Stimulated activated effector memory CD8-positive, alpha-beta T cell treated with anti-CD3 and anti-CD28 coated beads, Interleukin-12 subunit alpha, Interleukin-12 subunit beta, amount 100 ng/mL, for 72 hours (primary cell): Measurements from ENCODE around the gene MARCO.
"Not testable (repeated sequence)": the region's sequence is repeated elsewhere in the genome, so short reads cannot be mapped to it uniquely, and the experiment has no call there.

Experiments used
- ATAC-seq: fragments of 150-1000 bp; cut with Tn5 transposase; 2 replicates; pipeline ENCODE4 v1.10.0; 2021
- DNase-seq, 2 donors: peaks; one replicate each; pipeline ENCODE4 v3.0.0; 2021 to 2022; ENCODE audit warnings: low spot score in 2 of 2
- H3K27ac Mint-ChIP-seq: one replicate; pipeline ENCODE4 v1.8.0; 2022; ENCODE audit warnings: mild to moderate bottlenecking, mixed read lengths
- H3K36me3 Mint-ChIP-seq: one replicate; pipeline ENCODE4 v1.8.0; 2022; ENCODE audit warnings: mild to moderate bottlenecking, mixed read lengths
- H3K4me1 Mint-ChIP-seq: one replicate; pipeline ENCODE4 v1.8.0; 2022; ENCODE audit warnings: mixed read lengths
- H3K4me3 Mint-ChIP-seq: one replicate; pipeline ENCODE4 v1.8.0; 2022; ENCODE audit warnings: mild to moderate bottlenecking, mixed read lengths
- H3K9me3 Mint-ChIP-seq: one replicate; pipeline ENCODE4 v1.8.0; 2022; ENCODE audit warnings: mixed read lengths

MARCO gene

DNA sequence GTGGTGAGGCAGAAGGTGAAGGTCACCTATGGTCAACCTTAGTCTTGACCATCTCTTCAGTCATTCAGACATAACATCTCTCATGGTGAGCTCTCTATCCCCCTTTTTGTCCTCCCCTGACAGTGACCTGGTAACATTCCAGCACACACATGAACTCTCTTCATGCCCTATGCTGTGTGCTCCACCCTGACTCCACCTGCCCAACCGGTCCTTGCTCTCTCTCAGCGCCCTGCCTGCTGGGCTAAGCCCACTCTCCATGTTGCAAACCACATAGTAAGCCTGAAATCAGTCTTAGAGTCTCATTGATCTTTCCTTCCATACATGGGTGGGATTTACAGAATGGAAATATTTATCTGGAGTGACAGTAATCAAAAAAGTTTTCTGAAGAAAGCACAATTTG is 52.8 kb downstream of the MARCO start:
- Mint-ChIP-seq H3K36me3 (no peaks in the 10 kb centered on the region), H3K4me1 (no peaks in the 10 kb centered on the region), H3K27ac (no peak overlapping the region), H3K9me3 (no peaks in the 10 kb centered on the region), H3K4me3 (no peak overlapping the region)
- DNase-seq (no peak), ATAC-seq (no peak)

DNA sequence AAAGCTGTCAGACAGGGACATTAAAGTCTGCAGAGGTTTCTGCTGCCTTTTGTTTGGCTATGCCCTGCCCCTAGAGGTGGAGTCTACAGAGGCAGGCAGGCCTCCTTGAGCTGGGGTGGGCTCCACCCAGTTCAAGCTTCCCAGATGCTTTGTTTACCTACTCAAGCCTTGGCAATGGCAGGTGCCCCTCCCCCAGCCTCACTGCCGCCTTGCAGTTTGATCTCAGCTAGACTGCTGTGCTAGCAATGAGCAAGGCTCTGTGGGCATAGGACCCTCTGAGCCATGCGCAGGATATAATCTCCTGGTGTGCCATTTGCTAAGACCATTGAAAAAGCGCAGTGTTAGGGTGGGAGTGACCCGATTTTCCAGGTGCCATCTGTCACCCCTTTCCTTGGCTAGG is 61.9 kb downstream of the MARCO start:
- H3K4me3 Mint-ChIP-seq, ATAC-seq: not testable (repeated sequence)

GRCh38 chr2:119004602-119005001 is 62.6 kb downstream of the MARCO start:
- DNase-seq (no peak), ATAC-seq (no peak)
- Mint-ChIP-seq H3K9me3 (peaks cover 2% of the 10 kb centered on the region), H3K4me3 (no peak overlapping the region), H3K4me1 (no peaks in the 10 kb centered on the region), H3K36me3 (no peaks in the 10 kb centered on the region), H3K27ac (no peak overlapping the region)

More for the DNA sequence above, 61.9 kb downstream of the MARCO start:
- not testable (repeated sequence) for H3K36me3 Mint-ChIP-seq, H3K9me3 Mint-ChIP-seq, H3K27ac Mint-ChIP-seq, H3K4me1 Mint-ChIP-seq, DNase-seq

GRCh38 chr2:119005051-119005450 is 63.1 kb downstream of the MARCO start:
- H3K4me3 Mint-ChIP-seq = no peak overlapping the region
- H3K36me3 Mint-ChIP-seq = no peaks in the 10 kb centered on the region
- no peak overlapping the region for H3K27ac Mint-ChIP-seq
- peaks cover 2% of the 10 kb centered on the region for H3K9me3 Mint-ChIP-seq
- H3K4me1 Mint-ChIP-seq = no peaks in the 10 kb centered on the region
- DNase-seq (no peak), ATAC-seq (no peak)

DNA sequence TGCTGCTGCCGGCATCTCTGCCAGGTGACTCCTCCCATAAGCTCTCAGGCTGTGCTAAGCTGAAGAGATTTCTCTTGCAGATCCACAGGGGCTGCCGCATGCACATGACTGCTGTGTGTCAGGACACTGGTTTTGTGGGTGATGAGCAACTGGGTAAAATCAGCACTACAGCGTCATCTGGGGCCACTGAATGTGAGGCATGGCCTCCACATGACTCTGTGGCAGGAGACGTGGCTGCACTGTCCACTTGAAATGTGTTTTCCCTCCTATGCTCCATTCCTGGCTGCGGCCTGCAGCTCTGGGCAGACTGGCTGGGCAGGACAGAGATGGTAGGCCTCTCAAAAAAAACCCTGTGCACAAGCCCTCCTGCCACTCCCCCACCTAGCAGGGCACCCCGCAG is 63.6 kb downstream of the MARCO start:
- Mint-ChIP-seq H3K27ac (no peak overlapping the region), H3K9me3 (peaks cover 2% of the 10 kb centered on the region), H3K4me3 (no peak overlapping the region), H3K4me1 (no peaks in the 10 kb centered on the region), H3K36me3 (no peaks in the 10 kb centered on the region)
- ATAC-seq (peak; percentile 8), DNase-seq (no peak)

- Mint-ChIP-seq H3K9me3 (peaks cover 2% of the 10 kb centered on the region), H3K4me1 (no peaks in the 10 kb centered on the region), H3K27ac (no peak overlapping the region), H3K36me3 (no peaks in the 10 kb centered on the region), H3K4me3 (no peak overlapping the region)
- no peak for DNase-seq
- ATAC-seq = no peak
These were observed 64.4 kb downstream of the MARCO start for GRCh38 chr2:119006441-119006840.

- no peaks in the 10 kb centered on the region for H3K9me3 Mint-ChIP-seq
- DNase-seq = no peak
- ATAC-seq = no peak
- no peaks in the 10 kb centered on the region for H3K36me3 Mint-ChIP-seq
- no peak overlapping the region for H3K27ac Mint-ChIP-seq
- H3K4me1 Mint-ChIP-seq = no peaks in the 10 kb centered on the region
- H3K4me3 Mint-ChIP-seq = no peak overlapping the region
These were observed 66.1 kb downstream of the MARCO start for GRCh38 chr2:119008108-119008507.

DNA sequence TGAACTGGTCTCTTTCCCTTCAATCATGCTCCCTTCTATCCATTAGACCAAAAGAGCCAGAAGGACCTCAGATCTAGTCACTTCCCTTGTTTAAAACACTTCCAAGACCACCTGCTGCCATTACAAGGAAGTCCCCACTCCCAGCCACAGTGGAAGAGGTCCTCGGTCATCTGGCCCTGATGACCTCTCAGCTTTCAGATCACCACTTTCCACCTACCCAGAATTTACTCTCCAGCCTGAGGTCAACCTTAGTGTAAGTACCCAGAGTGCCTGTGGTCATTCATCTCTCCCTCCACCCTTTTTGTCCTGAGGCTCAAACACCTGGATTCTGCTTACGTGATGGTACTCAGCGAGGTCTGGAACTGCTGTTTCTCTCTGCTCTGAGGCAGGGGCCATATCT is 67.1 kb downstream of the MARCO start:
- ATAC-seq = no peak
- DNase-seq = no peak
- H3K9me3 Mint-ChIP-seq = no peaks in the 10 kb centered on the region
- no peak overlapping the region for H3K4me3 Mint-ChIP-seq
- no peaks in the 10 kb centered on the region for H3K36me3 Mint-ChIP-seq
- H3K27ac Mint-ChIP-seq = no peak overlapping the region
- no peaks in the 10 kb centered on the region for H3K4me1 Mint-ChIP-seq

DNA sequence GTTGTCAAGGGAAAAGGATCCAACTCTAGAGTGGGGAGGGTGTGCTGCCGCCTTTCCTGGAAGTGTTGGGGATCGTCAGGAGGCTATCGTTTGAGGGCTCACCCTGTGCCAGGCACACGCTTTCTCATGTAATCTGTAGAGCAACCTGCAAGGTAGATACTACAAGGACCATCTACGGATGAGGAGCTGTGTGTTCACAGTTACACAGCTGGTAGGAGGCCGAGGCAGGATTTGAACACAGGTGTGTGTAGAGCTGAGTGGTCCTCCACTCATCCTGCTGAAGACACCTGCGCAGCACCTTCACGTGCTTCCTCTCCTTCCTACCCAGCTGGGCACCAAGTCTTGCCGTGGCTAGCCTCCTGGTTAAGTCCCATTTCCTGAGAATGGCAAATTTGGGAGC is 68.3 kb downstream of the MARCO start:
- Mint-ChIP-seq H3K4me1 (no peaks in the 10 kb centered on the region), H3K4me3 (no peak overlapping the region), H3K9me3 (no peaks in the 10 kb centered on the region), H3K36me3 (no peaks in the 10 kb centered on the region), H3K27ac (no peak overlapping the region)
- no peak for ATAC-seq
- DNase-seq = no peak

GRCh38 chr2:119011162-119011909 is 69.3 kb downstream of the MARCO start:
- ATAC-seq (no peak), DNase-seq (no peak)
- no peaks in the 10 kb centered on the region for H3K4me1 Mint-ChIP-seq
- no peaks in the 10 kb centered on the region for H3K9me3 Mint-ChIP-seq
- H3K27ac Mint-ChIP-seq = no peak overlapping the region
- H3K36me3 Mint-ChIP-seq = no peaks in the 10 kb centered on the region
- H3K4me3 Mint-ChIP-seq = no peak overlapping the region

- H3K4me1 Mint-ChIP-seq = no peaks in the 10 kb centered on the region
- no peak for ATAC-seq
- H3K27ac Mint-ChIP-seq = no peak overlapping the region
- DNase-seq = no peak
- no peak overlapping the region for H3K4me3 Mint-ChIP-seq
- H3K36me3 Mint-ChIP-seq = no peaks in the 10 kb centered on the region
- H3K9me3 Mint-ChIP-seq = no peaks in the 10 kb centered on the region
These were observed 69.9 kb downstream of the MARCO start for GRCh38 chr2:119011910-119012209.

- no peaks in the 10 kb centered on the region for H3K36me3 Mint-ChIP-seq
- H3K4me1 Mint-ChIP-seq = no peaks in the 10 kb centered on the region
- ATAC-seq (peak; percentile 25), DNase-seq (no peak)
- no peak overlapping the region for H3K4me3 Mint-ChIP-seq
- H3K9me3 Mint-ChIP-seq = no peaks in the 10 kb centered on the region
- no peak overlapping the region for H3K27ac Mint-ChIP-seq
These were observed 70.6 kb downstream of the MARCO start for GRCh38 chr2:119012345-119013301.

DNA sequence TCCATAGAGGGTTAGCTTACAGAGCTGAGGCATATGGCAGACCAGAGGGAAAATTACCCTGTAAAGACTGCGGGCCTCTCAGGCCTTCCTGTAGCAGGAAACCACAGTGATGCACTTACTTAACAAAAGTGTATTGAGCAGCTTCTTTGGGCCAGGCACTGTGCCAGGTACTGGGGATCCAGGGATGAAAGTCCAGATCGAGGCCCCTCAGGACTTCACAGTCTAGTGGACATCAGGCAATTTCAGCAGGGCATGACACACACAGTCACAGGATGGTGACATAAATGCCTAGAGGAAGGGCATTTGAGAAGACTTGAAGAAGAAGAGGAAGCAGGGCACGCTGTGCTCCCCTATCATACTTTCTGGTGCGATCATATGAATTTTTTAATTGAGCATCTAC is 71.7 kb downstream of the MARCO start:
- H3K27ac Mint-ChIP-seq = no peak overlapping the region
- peaks cover 1% of the 10 kb centered on the region for H3K9me3 Mint-ChIP-seq
- peak; percentile 24 for ATAC-seq
- H3K4me3 Mint-ChIP-seq = no peak overlapping the region
- no peaks in the 10 kb centered on the region for H3K36me3 Mint-ChIP-seq
- DNase-seq = no peak
- H3K4me1 Mint-ChIP-seq = no peaks in the 10 kb centered on the region

- ATAC-seq = no peak
- Mint-ChIP-seq H3K27ac (no peak overlapping the region), H3K4me3 (no peak overlapping the region), H3K9me3 (peaks cover 2% of the 10 kb centered on the region), H3K4me1 (no peaks in the 10 kb centered on the region), H3K36me3 (no peaks in the 10 kb centered on the region)
- no peak for DNase-seq
These were observed 73.9 kb downstream of the MARCO start for GRCh38 chr2:119015845-119016244.

DNA sequence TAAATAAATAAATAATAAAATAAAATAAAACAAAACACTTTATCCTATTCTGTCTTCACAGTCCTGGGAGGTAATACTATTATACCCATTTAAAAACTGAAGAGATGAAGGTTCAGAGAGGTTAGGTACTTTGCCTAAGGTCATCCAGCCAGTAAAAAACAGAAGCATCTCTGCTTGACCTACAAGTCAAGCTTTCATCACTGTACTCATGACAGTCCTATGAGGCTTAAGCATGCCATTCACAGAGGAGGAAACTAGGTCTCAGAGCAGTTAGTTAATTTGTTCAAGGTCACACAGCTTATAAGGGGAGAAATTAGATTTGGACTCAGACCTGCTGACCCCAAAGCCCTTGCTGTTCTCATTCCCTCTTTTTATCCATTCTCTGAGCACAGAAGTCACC is 77.5 kb downstream of the MARCO start:
- H3K36me3 Mint-ChIP-seq = no peaks in the 10 kb centered on the region
- no peak overlapping the region for H3K4me3 Mint-ChIP-seq
- H3K27ac Mint-ChIP-seq = no peak overlapping the region
- no peak for ATAC-seq
- no peak for DNase-seq
- H3K4me1 Mint-ChIP-seq = no peaks in the 10 kb centered on the region
- peaks cover 2% of the 10 kb centered on the region for H3K9me3 Mint-ChIP-seq

DNA sequence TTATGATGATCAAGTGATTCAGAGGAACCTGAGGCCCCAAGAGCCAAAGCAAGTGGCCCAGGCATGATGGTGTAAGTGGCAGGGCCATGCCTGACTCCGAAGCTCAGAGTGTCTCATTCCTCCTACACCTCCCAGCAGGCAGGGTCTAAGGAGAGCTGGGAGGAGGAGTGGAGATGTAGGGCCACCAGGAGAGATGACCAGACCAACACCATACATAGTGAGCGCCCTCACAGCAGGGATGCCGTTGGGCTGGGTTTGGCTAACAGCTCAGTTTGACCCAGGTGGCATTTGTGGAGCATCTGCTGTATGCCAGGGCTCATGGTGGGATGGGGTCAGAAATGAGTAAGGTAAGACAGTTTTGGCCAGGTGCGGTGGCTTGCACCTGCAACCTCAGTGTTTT is 80.7 kb downstream of the MARCO start:
- no peaks in the 10 kb centered on the region for H3K36me3 Mint-ChIP-seq
- peaks cover 2% of the 10 kb centered on the region for H3K9me3 Mint-ChIP-seq
- no peak for ATAC-seq
- H3K4me1 Mint-ChIP-seq = no peaks in the 10 kb centered on the region
- DNase-seq = no peak
- no peak overlapping the region for H3K4me3 Mint-ChIP-seq
- no peak overlapping the region for H3K27ac Mint-ChIP-seq
